CD14-positive monocyte (primary cell): ENCODE measurements around the gene SCN3B. TPM values are rescaled to one million over a fixed set of nuclear protein-coding genes. Genes with fewer than 3 reads are reported as not detected.

Experiments used
- DNase-seq, 3 donors: peaks; one replicate each; pipeline ENCODE4 v3.0.0-alpha.2; 2011 to 2022
- H2AFZ ChIP-seq: 2 replicates; pipeline ENCODE4 v1.6.0; 2012; ENCODE audit warnings: mild to moderate bottlenecking, low read depth, low read length, inconsistent platforms; ENCODE audit not compliant: insufficient read depth, poor library complexity, severe bottlenecking
- H3K27ac ChIP-seq, 2 donors: 1 replicate in 1 of 2; 2 replicates in 1 of 2; pipeline ENCODE4 v1.5.1; 2012 to 2013; ENCODE audit warnings: low read length in 2 of 2, control low read depth in 1 of 2, inconsistent platforms in 1 of 2, low read depth in 1 of 2, mild to moderate bottlenecking in 1 of 2
- H3K27me3 ChIP-seq, 2 donors: one replicate each; pipeline versions ENCODE4 v1.6.0 to v1.6.1; 2011 to 2013; ENCODE audit warnings: low read length in 2 of 2; ENCODE audit not compliant: control insufficient read depth in 2 of 2, insufficient read depth in 2 of 2
- H3K36me3 ChIP-seq, 2 donors: replicated peaks in 1 of 2; 1 replicate in 1 of 2; 2 replicates in 1 of 2; pipeline versions ENCODE4 v1.5.1 to v1.6.1; 2012 to 2013; ENCODE audit warnings: low read length in 2 of 2, control low read depth in 1 of 2, inconsistent platforms in 1 of 2, mild to moderate bottlenecking in 1 of 2; ENCODE audit not compliant: insufficient read depth in 2 of 2, control insufficient read depth in 1 of 2
- H3K4me1 ChIP-seq, 2 donors: 1 replicate in 1 of 2; 2 replicates in 1 of 2; pipeline versions ENCODE4 v1.5.1 to v1.6.1; 2012 to 2013; ENCODE audit warnings: low read length in 2 of 2, control low read depth in 1 of 2, inconsistent platforms in 1 of 2, mild to moderate bottlenecking in 1 of 2, moderate library complexity in 1 of 2; ENCODE audit not compliant: insufficient read depth in 2 of 2, control insufficient read depth in 1 of 2
- H3K4me2 ChIP-seq: replicated peaks from 2 replicates; pipeline ENCODE3; 2012; ENCODE audit warnings: low read length, moderate library complexity, mild to moderate bottlenecking; ENCODE audit not compliant: poor library complexity, severe bottlenecking; ENCODE audit errors: extremely low read depth
- H3K4me3 ChIP-seq, 3 experiments: fragments of 200-600 bp in 1 of 3; sonication (generic) in 1 of 3; replicated peaks in 1 of 3; 1 replicate in 2 of 3; 2 replicates in 1 of 3; pipeline ENCODE4 v1.5.1; 2011 to 2013; ENCODE audit warnings: low read length in 3 of 3, mild to moderate bottlenecking in 3 of 3, control low read depth in 2 of 3, low read depth in 2 of 3, inconsistent platforms in 1 of 3, moderate library complexity in 1 of 3
- H3K79me2 ChIP-seq: 2 replicates; pipeline ENCODE4 v1.6.0; 2012; ENCODE audit warnings: mild to moderate bottlenecking, control low read depth, inconsistent platforms, low read length, moderate library complexity; ENCODE audit not compliant: insufficient read depth
- H3K9ac ChIP-seq: 2 replicates; pipeline ENCODE4 v1.6.0; 2017; ENCODE audit warnings: low read length, mild to moderate bottlenecking; ENCODE audit not compliant: insufficient read depth, poor library complexity, severe bottlenecking
- H3K9me3 ChIP-seq, 2 donors: replicated peaks in 1 of 2; 1 replicate in 1 of 2; 2 replicates in 1 of 2; pipeline versions ENCODE4 v1.5.1 to v1.6.1; 2012 to 2013; ENCODE audit warnings: low read length in 2 of 2, control low read depth in 1 of 2; ENCODE audit not compliant: control insufficient read depth in 1 of 2, insufficient read depth in 1 of 2
- H4K20me1 ChIP-seq: 2 replicates; pipeline ENCODE4 v1.6.0; 2012; ENCODE audit warnings: mild to moderate bottlenecking, low read length, control low read depth, moderate library complexity; ENCODE audit not compliant: insufficient read depth
- H3K27ac Mint-ChIP-seq, 7 donors: one replicate each; pipeline ENCODE4 v1.8.0; 2020; ENCODE audit warnings: mild to moderate bottlenecking in 7 of 7, mixed read lengths in 7 of 7, moderate library complexity in 6 of 7, inconsistent platforms in 2 of 7
- H3K27me3 Mint-ChIP-seq, 3 donors: one replicate each; pipeline ENCODE4 v1.8.0; 2021 to 2022; ENCODE audit warnings: low read depth in 3 of 3, mild to moderate bottlenecking in 3 of 3, mixed read lengths in 3 of 3, moderate library complexity in 3 of 3, inconsistent platforms in 1 of 3
- H3K36me3 Mint-ChIP-seq, 2 donors: one replicate each; pipeline ENCODE4 v1.8.0; 2020; ENCODE audit warnings: mixed read lengths in 2 of 2, inconsistent platforms in 1 of 2, mild to moderate bottlenecking in 1 of 2
- H3K4me1 Mint-ChIP-seq: one replicate; pipeline ENCODE4 v1.8.0; 2020; ENCODE audit warnings: mild to moderate bottlenecking, mixed read lengths
- H3K4me3 Mint-ChIP-seq, 2 donors: one replicate each; pipeline ENCODE4 v1.8.0; 2020; ENCODE audit warnings: mild to moderate bottlenecking in 2 of 2, mixed read lengths in 2 of 2, moderate library complexity in 1 of 2
- H3K9me3 Mint-ChIP-seq, 7 donors: one replicate each; pipeline ENCODE4 v1.8.0; 2020 to 2022; ENCODE audit warnings: mixed read lengths in 7 of 7, mild to moderate bottlenecking in 6 of 7, moderate library complexity in 6 of 7, inconsistent platforms in 2 of 7
- CTCF ChIP-seq: fragments of 200-600 bp; IDR thresholded peaks from one replicate; pipeline ENCODE4 v1.8.0; 2022; ENCODE audit warnings: antibody characterized with exemption, mild to moderate bottlenecking
- WGBS: methylation state at CpG from one replicate; pipeline ENCODE4 v1.1.5; 2013; ENCODE audit warnings: missing lambda C conversion rate; ENCODE audit not compliant: insufficient coverage; 5-methylcytosine and 5-hydroxymethylcytosine counted together
- intact Hi-C, 2 donors: fragments of 100-400 bp; cut with micrococcal nuclease; formaldehyde crosslinking; loops; one replicate each; pipeline versions ENCODE4 v1.15.0 to v1.15.1; 2023
- polyA plus RNA-seq, 3 donors: library from polyadenylated mRNA; depleted of rRNA in 1 of 3; unstranded in 2 of 3; stranded (reverse) in 1 of 3; fragments of 300-500 nt in 2 of 3; fragments of >200 nt in 1 of 3; fragmentation: Illumina TruSeq in 2 of 3; gene quantifications; 1 replicate in 2 of 3; 2 replicates in 1 of 3; pipeline ENCODE4 v1.2.3, GENCODE V29; 2012 to 2021

The SCN3B gene
- polyA plus RNA-seq, 3 donors = not detected

DNA sequence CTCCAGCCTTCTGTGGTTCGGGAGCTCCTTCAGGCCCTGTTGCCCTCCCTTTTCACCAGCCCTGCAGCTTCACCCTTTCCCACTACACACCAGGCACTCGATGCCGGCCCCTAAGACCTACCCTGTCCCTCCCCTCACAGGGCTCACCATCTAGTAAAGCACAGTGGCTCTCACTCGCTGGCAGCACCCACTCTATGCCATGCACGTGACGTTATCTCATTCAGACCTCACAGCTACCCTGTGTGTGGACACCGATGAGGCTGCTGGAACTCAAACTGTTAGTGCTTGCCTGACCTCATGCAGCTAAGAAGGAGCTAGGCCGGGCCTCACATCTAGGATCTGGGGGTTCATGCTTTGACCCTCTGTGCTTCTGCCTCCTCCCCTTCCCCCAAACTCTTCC, 45.5 kb downstream of the SCN3B start:
- no peaks in the 10 kb centered on the region for H3K4me1 ChIP-seq
- no peak overlapping the region for H3K4me2 ChIP-seq
- H3K9me3 Mint-ChIP-seq = peaks cover 0 to 2% (median 0%) of the 10 kb centered on the region in 7 donors
- no peaks in the 10 kb centered on the region for H3K9me3 ChIP-seq
- H3K27ac Mint-ChIP-seq = peak overlapping the region in 2 of 7 donors; percentile 56 to 81
- H3K4me1 Mint-ChIP-seq = no peaks in the 10 kb centered on the region
- intact Hi-C loops = no loop called here
- H4K20me1 ChIP-seq = no peaks in the 10 kb centered on the region
- no peaks in the 10 kb centered on the region for H3K27me3 Mint-ChIP-seq
- H3K27ac ChIP-seq = no peak overlapping the region
- 99% methylated on average over 8 of the region's 8 CpGs for WGBS
- no peaks in the 10 kb centered on the region for H3K79me2 ChIP-seq
- H3K9ac ChIP-seq = no peak overlapping the region
- no peaks in the 10 kb centered on the region for H3K27me3 ChIP-seq
- no peak for TF ChIP-seq CTCF
- peaks cover 92 to 97% of the 10 kb centered on the region in 2 donors for H3K36me3 Mint-ChIP-seq
- no peak overlapping the region for H3K4me3 ChIP-seq
- no peak overlapping the region for H2AFZ ChIP-seq
- no peak overlapping the region for H3K4me3 Mint-ChIP-seq
- peaks cover 97 to 100% of the 10 kb centered on the region in 2 donors for H3K36me3 ChIP-seq
- DNase-seq = no peak

DNA sequence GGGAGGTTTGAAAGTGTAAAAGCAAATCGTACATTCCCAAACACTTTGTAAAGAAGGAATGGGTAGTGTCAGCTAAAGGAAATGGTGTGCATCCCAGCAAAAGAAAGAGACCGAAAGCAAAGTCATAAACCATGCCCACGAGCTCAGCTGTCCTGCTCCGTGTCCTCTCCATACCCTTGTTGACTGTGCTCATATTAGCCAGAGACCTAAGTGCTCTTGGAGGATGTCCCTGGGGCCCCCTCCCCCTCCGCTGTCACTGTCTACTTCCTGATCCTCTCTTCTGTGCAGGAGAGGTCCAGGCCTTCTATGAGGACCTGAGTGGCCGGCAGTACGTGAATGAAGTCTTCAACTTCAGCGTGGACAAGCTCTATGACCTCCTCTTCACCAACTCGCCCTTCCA, 46.1 kb downstream of the SCN3B start:
- no peak overlapping the region for H3K4me3 ChIP-seq
- H3K4me1 ChIP-seq = no peaks in the 10 kb centered on the region
- TF ChIP-seq CTCF = no peak

More for the DNA sequence above, 46.1 kb downstream of the SCN3B start:
- Histone ChIP-seq H3K9ac (no peak overlapping the region), H3K4me2 (no peak overlapping the region), H3K79me2 (no peaks in the 10 kb centered on the region), H3K36me3 (peaks cover 95 to 100% of the 10 kb centered on the region in 2 donors), H3K27ac (no peak overlapping the region), H4K20me1 (no peaks in the 10 kb centered on the region), H3K9me3 (no peaks in the 10 kb centered on the region), H2AFZ (no peak overlapping the region), H3K27me3 (no peaks in the 10 kb centered on the region)
- intact Hi-C loops = no loop called here
- Mint-ChIP-seq H3K4me3 (no peak overlapping the region), H3K36me3 (peaks cover 92 to 97% of the 10 kb centered on the region in 2 donors), H3K4me1 (no peaks in the 10 kb centered on the region), H3K27ac (peak overlapping the region in 2 of 7 donors; percentile 31 to 81), H3K27me3 (no peaks in the 10 kb centered on the region), H3K9me3 (peaks cover 0 to 2% (median 0%) of the 10 kb centered on the region in 7 donors)
- WGBS = 98% methylated on average over 9 of the region's 9 CpGs
- DNase-seq = no peak
